Mucosa of stomach (tissue), 1 donor: Measurements from ENCODE around the gene ZNF546.
A peak's percentile ranks its signal among the peaks of the same experiment; 100 is the strongest.

Experiments used
- H3K27me3 ChIP-seq: one replicate; pipeline ENCODE4 v1.7.0; 2013; ENCODE audit warnings: mild to moderate bottlenecking, low read length; ENCODE audit not compliant: control insufficient read depth, insufficient read depth
- H3K36me3 ChIP-seq: one replicate; pipeline ENCODE4 v1.7.0; 2013; ENCODE audit warnings: low read length; ENCODE audit not compliant: control insufficient read depth, insufficient read depth
- H3K4me1 ChIP-seq: one replicate; pipeline ENCODE4 v1.7.0; 2013; ENCODE audit warnings: mild to moderate bottlenecking, low read length; ENCODE audit not compliant: control insufficient read depth, insufficient read depth
- H3K4me3 ChIP-seq: one replicate; pipeline ENCODE4 v1.7.0; 2013; ENCODE audit warnings: low read length
- H3K9ac ChIP-seq: one replicate; pipeline ENCODE4 v1.7.0; 2013; ENCODE audit warnings: mild to moderate bottlenecking, low read length, moderate library complexity
- H3K9me3 ChIP-seq: one replicate; pipeline ENCODE4 v1.7.0; 2013; ENCODE audit warnings: mild to moderate bottlenecking, low read length, moderate library complexity; ENCODE audit not compliant: control insufficient read depth
- donor health status: Pancreatic carcinoma.

ZNF546 gene

DNA sequence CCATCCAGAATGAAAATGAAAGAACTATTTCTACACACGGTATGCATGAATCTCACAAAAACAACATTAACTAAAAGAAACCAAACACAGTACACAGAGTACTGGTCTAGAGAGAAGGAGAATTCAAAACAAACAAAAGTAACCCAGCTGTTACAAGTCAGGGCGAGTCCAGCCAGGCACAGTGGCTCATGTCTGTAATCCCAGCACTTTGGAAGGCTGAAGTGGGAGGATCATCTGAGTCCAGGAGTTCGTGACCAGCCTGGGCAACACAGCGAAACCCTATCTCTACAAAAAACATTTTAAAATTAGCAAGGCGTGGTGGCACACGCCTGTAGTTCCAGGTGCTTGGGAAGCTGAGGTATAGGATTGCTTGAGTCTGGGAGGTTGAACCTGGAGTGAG lies 27.6 kb upstream of the ZNF546 start:
- Histone ChIP-seq H3K9me3 (no peaks in the 10 kb centered on the region), H3K4me1 (peaks cover 23% of the 10 kb centered on the region), H3K4me3 (no peak overlapping the region), H3K9ac (peak overlapping the region; percentile 89), H3K27me3 (no peaks in the 10 kb centered on the region), H3K36me3 (peaks cover under 1% of the 10 kb centered on the region)

GRCh38 chr19:39969681-39970424 lies 27.0 kb upstream of the ZNF546 start:
- H3K36me3 ChIP-seq: peaks cover 6% of the 10 kb centered on the region
- peaks cover 23% of the 10 kb centered on the region for H3K4me1 ChIP-seq
- H3K9ac ChIP-seq: peak overlapping the region; percentile 89
- H3K9me3 ChIP-seq: no peaks in the 10 kb centered on the region
- no peaks in the 10 kb centered on the region for H3K27me3 ChIP-seq
- peak overlapping the region; percentile 99 for H3K4me3 ChIP-seq

DNA sequence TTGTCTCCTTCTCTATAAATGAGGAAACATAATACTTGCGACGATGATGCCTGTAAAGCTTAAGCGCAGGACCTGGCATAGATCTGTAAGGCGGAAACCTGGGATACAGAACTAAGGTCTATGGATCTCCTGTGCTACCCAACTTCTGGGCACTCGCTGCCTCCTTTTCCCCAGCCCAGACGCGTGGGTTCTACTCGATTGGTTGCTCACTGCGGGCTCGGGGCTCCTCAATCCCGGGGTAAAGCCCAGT lies 26.5 kb upstream of the ZNF546 start:
- Histone ChIP-seq H3K36me3 (peaks cover 7% of the 10 kb centered on the region), H3K27me3 (no peaks in the 10 kb centered on the region), H3K9me3 (no peaks in the 10 kb centered on the region), H3K9ac (peak overlapping the region; percentile 89), H3K4me1 (peaks cover 23% of the 10 kb centered on the region), H3K4me3 (peak overlapping the region; percentile 99)

DNA sequence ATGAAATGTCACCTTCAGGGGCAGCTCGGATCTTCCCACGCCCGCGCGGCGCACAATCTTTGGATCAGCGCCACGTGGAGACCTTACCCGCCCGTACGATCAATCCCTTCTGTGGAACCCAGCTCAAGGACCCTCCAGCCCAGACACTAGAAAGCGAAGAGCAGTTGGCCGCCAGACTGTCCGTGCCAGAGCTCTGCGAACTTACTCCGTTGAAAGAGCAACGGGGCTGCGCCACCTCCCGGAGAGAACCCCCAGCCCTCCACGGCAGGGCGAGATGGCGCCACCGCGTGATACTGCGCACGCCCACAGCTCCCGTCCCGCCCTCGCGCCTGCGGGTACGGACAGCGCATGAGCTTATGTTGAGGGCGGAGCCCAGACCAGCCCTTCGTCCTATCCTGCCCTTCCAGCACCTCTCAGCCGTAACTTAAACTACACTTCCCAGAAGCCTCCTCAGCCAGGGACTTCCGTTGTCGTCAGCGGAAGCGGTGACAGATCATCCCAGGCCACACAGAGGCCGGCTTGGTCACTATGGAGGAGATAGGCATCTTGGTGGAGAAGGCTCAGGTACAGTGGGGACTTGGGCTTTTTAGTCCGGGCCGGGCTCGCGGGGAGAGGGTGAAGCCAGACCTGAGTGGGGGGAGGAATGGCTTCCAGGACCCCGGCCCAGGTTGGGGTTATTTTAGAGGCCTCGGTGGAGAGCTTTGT lies 26.0 kb upstream of the ZNF546 start, which contains the start of gene PSMC4:
TSS of gene PSMC4 (plus strand) at position 491 of the 705 bp plus-strand sequence. CDS start at position 529, 38 bp downstream.
- H3K4me3 ChIP-seq: peak within 1 kb of the TSS; percentile 99
- H3K36me3 ChIP-seq: peaks cover 7% of the 10 kb centered on the region
- no peaks in the 10 kb centered on the region for H3K27me3 ChIP-seq
- no peaks in the 10 kb centered on the region for H3K9me3 ChIP-seq
- peaks cover 23% of the 10 kb centered on the region for H3K4me1 ChIP-seq
- H3K9ac ChIP-seq: peak within 1 kb of the TSS; percentile 89

GRCh38 chr19:39971380-39972035 lies 25.4 kb upstream of the ZNF546 start:
- no peaks in the 10 kb centered on the region for H3K9me3 ChIP-seq

DNA sequence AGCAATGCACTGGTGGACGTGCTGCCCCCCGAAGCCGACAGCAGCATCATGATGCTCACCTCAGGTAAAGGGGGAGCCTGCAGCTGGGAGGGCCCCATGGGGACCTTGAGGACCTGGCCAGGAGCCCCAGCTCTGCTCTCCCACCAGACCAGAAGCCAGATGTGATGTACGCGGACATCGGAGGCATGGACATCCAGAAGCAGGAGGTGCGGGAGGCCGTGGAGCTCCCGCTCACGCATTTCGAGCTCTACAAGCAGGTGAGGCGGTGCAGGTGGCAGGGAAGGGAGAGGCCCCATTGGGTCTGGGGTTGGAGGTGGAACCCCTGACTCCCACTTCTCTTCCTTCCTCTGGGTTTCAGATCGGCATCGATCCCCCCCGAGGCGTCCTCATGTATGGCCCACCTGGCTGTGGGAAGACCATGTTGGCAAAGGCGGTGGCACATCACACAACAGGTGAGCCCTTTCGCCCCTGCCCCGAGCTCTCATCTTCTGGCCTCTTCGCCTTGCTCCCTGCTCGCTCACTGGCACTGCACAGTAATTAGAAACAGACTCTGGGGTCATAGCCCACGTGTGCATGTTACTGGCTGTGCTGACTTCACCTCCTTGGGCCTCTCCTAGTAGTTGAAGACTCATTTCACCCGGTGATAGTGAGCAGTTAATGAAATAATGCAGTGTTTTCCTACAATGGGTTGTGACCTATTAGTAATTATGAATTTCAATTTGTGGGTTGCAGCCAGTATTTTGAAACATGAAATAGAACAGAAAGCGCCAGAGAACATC lies 22.3 kb upstream of the ZNF546 start:
- Histone ChIP-seq H3K4me1 (peaks cover 19% of the 10 kb centered on the region), H3K27me3 (no peaks in the 10 kb centered on the region), H3K9ac (no peak overlapping the region), H3K4me3 (no peak overlapping the region), H3K36me3 (peaks cover 11% of the 10 kb centered on the region), H3K9me3 (no peaks in the 10 kb centered on the region)

More at GRCh38 chr19:39971380-39972035, 25.4 kb upstream of the ZNF546 start:
- Histone ChIP-seq H3K9ac (peak overlapping the region; percentile 89), H3K4me1 (peaks cover 23% of the 10 kb centered on the region), H3K27me3 (no peaks in the 10 kb centered on the region), H3K36me3 (peaks cover 7% of the 10 kb centered on the region), H3K4me3 (peak overlapping the region; percentile 99)

- H3K36me3 ChIP-seq: peaks cover 10% of the 10 kb centered on the region
- H3K27me3 ChIP-seq: no peaks in the 10 kb centered on the region
- H3K9ac ChIP-seq: no peak overlapping the region
- no peaks in the 10 kb centered on the region for H3K4me1 ChIP-seq
- H3K9me3 ChIP-seq: no peaks in the 10 kb centered on the region
- no peak overlapping the region for H3K4me3 ChIP-seq
Observed at GRCh38 chr19:39982883-39983282, 14.0 kb upstream of the ZNF546 start.

DNA sequence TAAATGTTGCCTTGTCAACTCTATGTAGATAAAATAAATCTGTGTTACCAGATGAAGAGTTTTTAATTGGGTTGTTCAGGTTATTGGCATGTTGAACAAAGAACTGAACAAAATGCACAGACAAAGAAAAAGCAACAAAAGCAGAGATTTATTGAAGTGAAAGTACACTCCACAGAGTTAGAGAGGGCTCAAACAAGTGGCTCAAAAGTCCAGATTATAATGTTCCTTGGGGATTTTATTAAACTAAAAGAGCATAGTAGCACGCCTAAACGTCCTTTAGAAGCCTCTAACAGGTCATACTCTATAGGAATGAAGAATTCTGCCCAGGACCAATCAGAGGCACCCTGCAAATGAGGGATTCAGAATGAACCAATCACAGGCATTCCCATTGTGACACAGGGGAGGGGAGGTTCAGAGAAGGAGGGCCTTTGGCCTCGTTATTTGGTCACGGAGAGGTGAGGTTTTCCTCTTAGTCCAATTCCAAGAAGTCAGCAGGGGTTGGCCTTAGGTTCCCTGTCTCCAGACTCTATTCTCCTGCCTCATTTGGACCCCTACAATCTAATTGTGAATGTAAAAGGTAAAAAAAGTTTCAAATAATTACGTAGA lies 13.1 kb upstream of the ZNF546 start:
- H3K4me1 ChIP-seq: no peaks in the 10 kb centered on the region
- H3K9ac ChIP-seq: no peak overlapping the region
- no peaks in the 10 kb centered on the region for H3K9me3 ChIP-seq
- H3K36me3 ChIP-seq: peaks cover 7% of the 10 kb centered on the region
- H3K27me3 ChIP-seq: no peaks in the 10 kb centered on the region
- H3K4me3 ChIP-seq: no peak overlapping the region

- no peaks in the 10 kb centered on the region for H3K9me3 ChIP-seq
- H3K27me3 ChIP-seq: no peaks in the 10 kb centered on the region
- H3K4me1 ChIP-seq: no peaks in the 10 kb centered on the region
- no peak overlapping the region for H3K4me3 ChIP-seq
- H3K9ac ChIP-seq: no peak overlapping the region
- H3K36me3 ChIP-seq: no peaks in the 10 kb centered on the region
Observed at GRCh38 chr19:39986643-39987042, 10.2 kb upstream of the ZNF546 start.

DNA sequence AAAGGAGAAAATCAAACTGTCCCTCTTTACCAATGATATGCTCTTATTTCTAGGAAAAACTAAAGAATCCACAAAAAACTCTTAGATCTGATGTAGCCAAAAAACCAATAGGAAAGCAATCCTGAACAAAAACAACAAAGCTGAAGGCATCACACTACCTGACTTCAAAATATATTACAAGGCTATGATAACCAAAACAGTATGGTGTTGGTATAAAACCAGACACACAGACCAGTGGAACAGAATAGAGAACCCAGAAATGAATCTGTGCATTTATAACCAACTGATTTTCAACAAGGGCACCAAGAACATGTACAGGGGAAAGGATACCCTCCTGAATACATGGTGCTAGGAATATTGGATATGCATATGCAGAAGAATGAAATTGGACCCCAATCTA lies 9.7 kb upstream of the ZNF546 start:
- no peaks in the 10 kb centered on the region for H3K36me3 ChIP-seq
- no peaks in the 10 kb centered on the region for H3K9me3 ChIP-seq
- H3K4me1 ChIP-seq: no peaks in the 10 kb centered on the region
- no peak overlapping the region for H3K4me3 ChIP-seq
- H3K27me3 ChIP-seq: no peaks in the 10 kb centered on the region
- H3K9ac ChIP-seq: no peak overlapping the region

- no peak overlapping the region for H3K9ac ChIP-seq
- no peaks in the 10 kb centered on the region for H3K36me3 ChIP-seq
- no peaks in the 10 kb centered on the region for H3K27me3 ChIP-seq
- H3K4me1 ChIP-seq: no peaks in the 10 kb centered on the region
- H3K4me3 ChIP-seq: no peak overlapping the region
- H3K9me3 ChIP-seq: no peaks in the 10 kb centered on the region
Observed at GRCh38 chr19:39987596-39987995, 9.3 kb upstream of the ZNF546 start.
